ENCODE results near the gene UBE3B.

DNA sequence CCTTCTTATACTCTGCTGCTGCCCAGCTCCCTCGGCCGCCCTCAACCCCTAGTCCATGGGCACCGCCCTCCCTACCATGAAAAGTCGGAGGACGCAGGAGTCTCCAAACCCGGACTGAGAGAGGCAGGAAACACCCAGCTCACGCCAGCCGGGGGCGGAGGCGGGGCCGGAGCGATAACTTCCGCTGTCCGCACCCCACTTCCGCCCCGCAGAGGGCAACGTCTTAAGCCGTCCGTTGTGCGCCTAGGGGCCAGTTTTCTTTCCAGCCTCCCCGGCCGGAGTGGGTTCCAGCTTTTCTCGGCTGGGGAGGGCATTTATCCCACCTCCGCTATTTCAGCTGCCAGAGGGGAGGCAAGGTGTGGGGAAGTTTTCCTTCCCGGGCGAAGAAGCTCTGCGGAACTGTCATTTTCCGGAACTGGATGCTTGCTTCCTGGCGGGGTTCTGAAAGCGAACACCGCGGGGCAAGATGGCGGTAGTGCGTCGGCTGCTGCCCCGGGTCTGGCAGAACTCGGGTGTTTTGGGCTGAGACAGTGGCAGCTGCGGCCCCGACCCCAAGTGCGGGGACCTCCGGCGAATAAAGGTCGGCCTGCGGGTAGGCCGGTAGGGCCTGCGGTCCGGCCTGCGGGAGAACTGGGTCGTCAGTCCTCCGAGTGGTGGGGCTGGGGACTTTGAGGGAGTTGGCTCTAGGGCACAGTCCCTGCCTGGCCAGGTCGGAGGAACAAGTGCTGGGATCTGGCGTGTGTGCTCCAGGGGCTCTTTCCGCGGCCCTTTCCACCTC lies at the start of gene UBE3B, which contains the start of gene KCTD10:
- TF ChIP-seq EZH2 (IDR thresholded peaks at IDR 0.05; ENCODE audit: low read depth) = no peak
- TF ChIP-seq, protein P1, sequence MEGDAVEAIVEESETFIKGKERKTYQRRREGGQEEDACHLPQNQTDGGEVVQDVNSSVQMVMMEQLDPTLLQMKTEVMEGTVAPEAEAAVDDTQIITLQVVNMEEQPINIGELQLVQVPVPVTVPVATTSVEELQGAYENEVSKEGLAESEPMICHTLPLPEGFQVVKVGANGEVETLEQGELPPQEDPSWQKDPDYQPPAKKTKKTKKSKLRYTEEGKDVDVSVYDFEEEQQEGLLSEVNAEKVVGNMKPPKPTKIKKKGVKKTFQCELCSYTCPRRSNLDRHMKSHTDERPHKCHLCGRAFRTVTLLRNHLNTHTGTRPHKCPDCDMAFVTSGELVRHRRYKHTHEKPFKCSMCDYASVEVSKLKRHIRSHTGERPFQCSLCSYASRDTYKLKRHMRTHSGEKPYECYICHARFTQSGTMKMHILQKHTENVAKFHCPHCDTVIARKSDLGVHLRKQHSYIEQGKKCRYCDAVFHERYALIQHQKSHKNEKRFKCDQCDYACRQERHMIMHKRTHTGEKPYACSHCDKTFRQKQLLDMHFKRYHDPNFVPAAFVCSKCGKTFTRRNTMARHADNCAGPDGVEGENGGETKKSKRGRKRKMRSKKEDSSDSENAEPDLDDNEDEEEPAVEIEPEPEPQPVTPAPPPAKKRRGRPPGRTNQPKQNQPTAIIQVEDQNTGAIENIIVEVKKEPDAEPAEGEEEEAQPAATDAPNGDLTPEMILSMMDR (conservative IDR thresholded peaks at IDR 0.05) = no peak

All from PC-9 (cell line).